ENCODE results near the gene STRADA. TPM values are rescaled to one million over a fixed set of nuclear protein-coding genes. Genes with fewer than 3 reads are reported as not detected.

The STRADA gene
- total RNA-seq, 2 experiments from 2014 or later: 47.5 to 48.2 TPM

DNA sequence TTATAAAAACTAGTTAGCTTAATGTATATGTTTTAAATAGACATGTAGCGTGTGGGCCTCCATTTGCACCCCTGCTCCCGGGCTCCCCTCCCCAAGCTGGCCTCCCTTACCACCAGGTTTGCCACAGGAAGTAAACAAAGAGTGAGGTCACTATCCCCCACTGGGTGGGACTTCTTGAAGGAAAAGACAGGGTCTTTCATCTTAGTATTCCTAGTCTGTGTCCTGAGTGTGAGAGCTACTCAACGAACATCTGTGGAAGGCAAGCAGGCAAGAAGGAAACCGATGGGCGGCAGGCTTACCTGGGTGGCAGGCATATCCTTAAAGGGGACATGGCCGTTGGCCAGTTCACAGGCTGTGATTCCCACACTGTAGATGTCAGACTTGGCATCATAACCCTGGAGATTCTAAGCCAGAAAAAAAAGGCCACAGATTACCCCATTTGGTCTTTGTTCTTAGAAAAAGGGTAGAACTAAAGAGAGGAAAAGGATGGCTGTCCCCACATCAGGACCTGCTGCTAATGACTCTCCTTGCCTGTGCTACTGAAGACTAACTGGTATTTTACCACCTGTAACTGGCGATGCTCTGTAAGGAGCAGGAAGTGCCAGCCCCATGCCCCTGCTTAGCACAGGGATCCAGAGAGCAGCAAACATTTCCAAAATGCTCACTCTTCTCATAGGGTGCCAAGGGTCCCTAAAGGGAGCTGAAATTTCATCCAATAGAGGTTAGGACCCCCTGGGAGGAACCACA, 35.1 kb downstream of the STRADA start:
- CTCF ChIA-PET: interaction anchor here (0.6 to 1.2 kb wide), 2 partner anchors 9 to 13 kb away, joined by 3 to 4 read pairs; no protein-coding TSS in a partner anchor
- POLR2A ChIA-PET: interaction anchor here (0.9 to 1.4 kb wide), 3 partner anchors 8 to 34 kb away, joined by 3 to 5 read pairs (median 4); no protein-coding TSS in a partner anchor

DNA sequence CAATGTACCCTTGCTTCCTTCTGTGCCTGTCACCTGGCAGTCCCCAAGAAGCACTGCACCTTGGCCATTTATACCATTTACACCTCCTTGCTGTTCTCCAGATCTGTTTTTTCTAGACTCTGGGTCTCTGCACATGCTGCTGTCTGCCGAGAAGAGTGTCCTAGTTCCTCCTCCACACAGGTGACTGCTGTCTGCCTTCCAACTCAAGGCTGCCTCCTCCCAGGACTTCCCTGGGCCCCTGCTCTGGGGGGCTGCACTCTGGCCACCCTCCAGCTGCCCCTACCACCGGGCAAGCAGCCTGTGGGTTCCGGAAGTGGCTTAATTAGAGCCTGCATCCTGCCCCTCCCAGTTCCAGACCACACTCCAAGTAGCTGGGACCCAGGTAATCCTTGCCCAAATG, 35.9 kb downstream of the STRADA start:
- CTCF ChIA-PET: interaction anchor here (1.2 kb wide), 1 partner anchor 8 kb away, joined by 4 read pairs; no protein-coding TSS in a partner anchor
- POLR2A ChIA-PET: interaction anchor here (1.1 kb wide), 1 partner anchor 11 kb away, joined by 4 read pairs; no protein-coding TSS in a partner anchor

GRCh38 chr17:63704836-63705235, 36.8 kb downstream of the STRADA start:
- ChIA-PET CTCF (interaction anchor here (0.6 kb wide), 1 partner anchor 10 kb away, joined by 5 read pairs; no protein-coding TSS in a partner anchor), POLR2A (interaction anchor here (0.6 to 1.1 kb wide), 2 partner anchors 10 to 67 kb away, joined by 4 to 5 read pairs; no protein-coding TSS in a partner anchor)

DNA sequence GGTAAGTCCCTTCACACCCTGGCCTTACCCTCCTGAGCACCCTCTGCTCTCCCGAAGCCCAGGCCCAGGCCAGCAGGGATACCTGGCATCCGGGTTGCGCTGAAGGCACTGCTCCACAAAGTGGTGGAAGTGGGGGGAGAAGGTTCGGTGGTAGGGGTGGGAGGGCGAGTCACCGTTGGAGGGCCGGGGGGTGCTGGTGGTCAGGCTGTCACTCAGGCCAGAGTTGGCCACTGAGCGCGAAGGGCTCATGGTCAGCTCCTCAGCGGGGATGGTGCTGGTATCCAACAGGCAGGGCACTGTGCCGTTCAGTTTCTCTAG, 37.4 kb downstream of the STRADA start:
- ChIA-PET POLR2A (interaction anchor here (0.6 kb wide), 1 partner anchor 68 kb away, joined by 5 read pairs; no protein-coding TSS in a partner anchor), CTCF (no interaction called here)

DNA sequence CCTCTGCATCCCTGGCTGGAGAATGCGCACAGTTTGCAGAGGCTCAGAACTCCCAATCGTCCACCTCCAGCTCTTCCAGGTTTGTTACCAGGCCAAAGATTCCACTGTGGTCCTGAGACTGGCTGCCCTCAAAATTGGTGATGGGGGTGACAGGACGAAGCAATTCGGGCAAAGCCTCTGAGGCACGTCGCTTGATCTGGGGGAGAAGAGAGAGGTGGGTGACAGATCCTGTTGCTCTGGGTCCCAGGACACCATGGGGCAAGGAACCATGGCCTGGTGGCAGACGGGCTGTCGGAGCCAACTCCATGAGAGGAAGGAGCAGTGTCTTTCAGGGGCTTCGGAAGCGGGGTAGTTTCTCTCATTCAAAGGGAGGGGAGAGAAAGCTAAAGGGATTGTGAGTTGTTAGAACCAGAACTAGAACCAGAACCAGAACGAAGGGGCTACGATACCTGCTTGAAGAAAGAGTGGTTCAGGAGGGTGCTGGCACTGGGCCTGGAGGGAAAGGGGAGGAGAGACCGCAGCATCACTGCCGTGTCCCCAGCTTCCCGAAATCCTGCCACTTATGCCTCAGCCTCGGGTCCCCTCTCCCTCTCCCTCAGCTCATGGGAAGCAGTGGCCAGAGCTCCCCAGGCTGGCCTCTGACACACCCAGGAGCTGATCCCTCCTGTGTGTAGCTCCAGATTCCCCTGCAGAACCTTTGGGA, 37.9 kb downstream of the STRADA start:
- ChIA-PET POLR2A (no interaction called here), CTCF (no interaction called here)

- CTCF ChIA-PET: interaction anchor here (0.7 kb wide), 1 partner anchor 91 kb away, joined by 3 read pairs; no protein-coding TSS in a partner anchor
- POLR2A ChIA-PET: interaction anchor here (3.2 kb wide), 1 partner anchor 71 kb away, joined by 21 read pairs; the partner anchor contains the start of genes CCDC47 and DDX42
These were observed 38.6 kb downstream of the STRADA start for GRCh38 chr17:63703029-63703428.

- POLR2A ChIA-PET: interaction anchor here (3.2 kb wide), 1 partner anchor 72 kb away, joined by 21 read pairs; the partner anchor contains the start of genes CCDC47 and DDX42
- CTCF ChIA-PET: interaction anchor here (0.7 kb wide), 1 partner anchor 90 kb away, joined by 3 read pairs; no protein-coding TSS in a partner anchor
These were observed 38.9 kb downstream of the STRADA start for GRCh38 chr17:63702721-63703015.

DNA sequence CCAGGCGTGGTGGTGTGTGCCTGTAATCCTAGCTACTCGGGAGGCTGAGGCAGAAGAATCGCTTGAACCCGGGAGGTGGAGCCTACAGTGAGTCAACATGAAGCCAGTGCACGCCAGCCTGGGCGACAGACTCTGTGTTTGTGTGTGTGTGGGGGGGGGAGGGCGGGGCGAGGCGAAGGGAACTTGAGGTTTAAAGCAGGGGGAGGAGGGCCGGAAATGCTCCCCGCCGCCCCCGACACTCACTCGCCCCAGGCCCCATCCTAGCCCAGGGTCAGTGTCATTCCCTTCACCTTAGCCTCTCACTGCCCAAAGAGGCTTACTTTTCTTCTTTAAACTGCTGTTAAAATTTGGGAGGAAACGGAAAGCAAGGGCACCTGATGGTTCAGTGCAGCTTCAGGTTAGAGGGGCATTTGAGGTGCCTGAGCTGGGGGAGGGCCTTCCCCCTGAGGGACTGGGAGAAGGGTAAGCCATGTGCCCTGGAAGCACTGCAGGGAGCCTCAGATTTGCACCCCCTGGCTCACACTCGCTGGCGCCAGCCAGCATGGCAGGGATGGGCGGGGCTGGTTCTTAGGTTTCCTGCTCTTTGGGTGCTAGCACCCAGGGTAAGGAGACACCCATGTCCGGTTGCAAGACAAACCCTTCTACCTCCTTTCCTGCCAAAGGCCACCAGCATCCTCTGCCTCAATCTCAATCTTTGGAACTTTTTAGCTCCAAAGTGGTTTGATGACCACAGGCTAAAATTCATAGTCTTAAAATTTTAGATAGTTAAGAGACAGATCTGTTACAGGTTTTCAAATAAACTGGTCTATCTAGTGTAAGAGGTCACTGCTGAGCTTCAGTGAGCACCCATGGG, 39.5 kb downstream of the STRADA start:
- CTCF ChIA-PET: interaction anchor here (0.7 to 1.5 kb wide), 2 partner anchors 8 to 90 kb away, joined by 3 to 8 read pairs; no protein-coding TSS in a partner anchor
- POLR2A ChIA-PET: interaction anchor here (0.6 to 3.2 kb wide), 8 partner anchors 7 to 448 kb away, joined by 3 to 21 read pairs (median 4); partner anchors contain the start of genes CCDC47, DCAF7, DDX42 and STRADA

GRCh38 chr17:63701456-63701820, 40.2 kb downstream of the STRADA start:
- ChIA-PET CTCF (interaction anchor here (0.8 to 1.5 kb wide), 3 partner anchors 9 to 79 kb away, joined by 3 to 8 read pairs (median 3); partner anchors contain the start of genes CCDC47 and MAP3K3), POLR2A (interaction anchor here (0.6 to 3.2 kb wide), 11 partner anchors 8 to 964 kb away, joined by 3 to 21 read pairs (median 4); partner anchors contain the start of genes CCDC47, DCAF7, DDX42 and MAP3K3)

- POLR2A ChIA-PET: interaction anchor here (0.6 to 3.2 kb wide), 12 partner anchors 9 to 963 kb away, joined by 3 to 21 read pairs (median 4); partner anchors contain the start of genes CCDC47, DCAF7, DDX42 and MAP3K3
- CTCF ChIA-PET: interaction anchor here (0.8 to 1.5 kb wide), 3 partner anchors 10 to 78 kb away, joined by 3 to 8 read pairs (median 3); partner anchors contain the start of genes CCDC47 and MAP3K3
These were observed 40.8 kb downstream of the STRADA start for GRCh38 chr17:63700528-63701455.

GRCh38 chr17:63699638-63700527, 41.7 kb downstream of the STRADA start, which contains the start of gene LIMD2:
TSS of gene LIMD2 (minus strand) at chr17:63700125. CDS start at chr17:63699298, 827 bp downstream.
- ChIA-PET CTCF (interaction anchor here (1.1 kb wide), 1 partner anchor 73 kb away, joined by 3 read pairs; the partner anchor contains the start of gene CCDC47), POLR2A (interaction anchor here (0.6 to 3.2 kb wide), 4 partner anchors 42 to 127 kb away, joined by 3 to 21 read pairs (median 6); partner anchors contain the start of genes CCDC47, DDX42 and MAP3K3)

GRCh38 chr17:63698886-63699637, 42.5 kb downstream of the STRADA start:
- POLR2A ChIA-PET: interaction anchor here (0.6 to 2.2 kb wide), 12 partner anchors 7 to 449 kb away, joined by 3 to 15 read pairs (median 5); partner anchors contain the start of genes CCDC47, DDX42 and MAP3K3
- CTCF ChIA-PET: interaction anchor here (1.0 to 3.2 kb wide), 3 partner anchors 11 to 273 kb away, joined by 3 to 21 read pairs (median 13); no protein-coding TSS in a partner anchor

- CTCF ChIA-PET: interaction anchor here (0.5 to 3.2 kb wide), 9 partner anchors 12 to 273 kb away, joined by 3 to 21 read pairs (median 4); no protein-coding TSS in a partner anchor
- POLR2A ChIA-PET: interaction anchor here (0.6 to 2.2 kb wide), 11 partner anchors 8 to 449 kb away, joined by 3 to 15 read pairs (median 4); partner anchors contain the start of genes CCDC47, DDX42 and MAP3K3
These were observed 43.2 kb downstream of the STRADA start for GRCh38 chr17:63698381-63698885.

DNA sequence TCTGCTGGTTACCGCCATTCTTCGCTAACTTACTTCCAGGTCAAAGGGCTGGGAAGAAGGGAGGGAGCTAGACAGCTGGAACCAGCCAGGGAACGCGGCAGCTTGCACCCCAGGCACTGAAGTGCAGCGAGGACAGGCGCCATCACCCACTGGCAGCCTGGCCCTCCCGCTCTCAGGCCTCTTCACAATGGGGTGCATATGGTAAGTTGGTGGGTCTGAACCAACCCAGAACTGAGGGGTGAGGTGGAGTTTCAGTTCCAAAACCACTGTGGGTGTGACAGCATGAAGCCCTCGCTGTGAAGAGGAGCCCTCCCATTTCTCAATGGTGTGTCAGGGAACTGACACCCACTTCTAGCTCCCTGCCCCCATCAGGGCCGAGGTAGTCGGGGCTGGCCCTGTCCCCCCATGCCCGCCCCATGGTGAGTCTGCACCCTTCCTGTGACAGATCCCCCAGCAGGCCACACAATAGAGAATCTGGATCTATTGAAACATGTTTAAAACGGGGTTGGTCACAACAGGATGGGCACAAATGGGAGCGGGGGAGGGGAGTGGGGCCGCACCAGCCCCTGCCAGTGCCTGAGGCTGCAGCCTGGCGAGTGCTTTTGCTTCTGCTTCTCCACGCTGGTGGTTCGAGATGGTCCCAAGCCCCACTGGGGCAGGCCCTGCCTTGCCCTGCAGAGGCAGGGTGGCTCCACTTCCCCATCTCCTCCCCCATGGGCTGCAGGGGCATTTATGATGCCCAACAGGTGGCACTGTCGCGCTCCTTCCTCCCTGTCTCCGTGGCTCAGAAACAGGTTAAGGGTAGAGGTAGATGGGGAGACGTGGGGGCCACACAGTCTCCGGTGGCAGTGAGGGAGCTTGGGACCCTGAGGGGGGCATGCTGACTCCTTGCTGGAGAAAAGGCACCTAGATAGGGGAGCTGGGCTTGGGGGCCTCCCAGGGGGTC, 44.0 kb downstream of the STRADA start:
- CTCF ChIA-PET: interaction anchor here (0.5 to 3.2 kb wide), 18 partner anchors 9 to 272 kb away, joined by 3 to 21 read pairs (median 4); partner anchors contain the start of genes CCDC47 and DDX42
- POLR2A ChIA-PET: interaction anchor here (0.6 to 2.2 kb wide), 10 partner anchors 9 to 221 kb away, joined by 3 to 15 read pairs (median 6); partner anchors contain the start of genes CCDC47, DDX42 and MAP3K3

Measured in activated CD8-positive, alpha-beta memory T cell treated with anti-CD3 and anti-CD28 coated beads for 36 hours (primary cell).